IMR-90 (cell line): ENCODE data around the gene IP6K2. TPM values are rescaled to one million over a fixed set of nuclear protein-coding genes. Genes with fewer than 3 reads are reported as not detected.
A peak's percentile ranks its signal among the peaks of the same experiment; 100 is the strongest.

ENCODE experiments used
- ATAC-seq: fragments of 200-7000 bp; cut with Tn5 transposase; 2 replicates; pipeline ENCODE4 v1.9.1; 2020; ENCODE audit warnings: low read depth, mild to moderate bottlenecking, moderate library complexity
- BruUV-seq: library from RNA; stranded (reverse); fragments of 400-500 nt; replicated peaks from 2 replicates; lab custom pipeline; 2021; lab: Mats Ljungman, UMichigan
- CTCF ChIA-PET: fragments of 300-600 bp; formaldehyde crosslinking; extraction: SDS; loops from one replicate; lab custom pipeline; 2021; ENCODE audit warnings: antibody characterized with exemption; lab: Yijun Ruan, JAX
- POLR2A ChIA-PET: fragments of 300-600 bp; sonication (Branson Sonifier 250); formaldehyde crosslinking; loops from one replicate; lab custom pipeline; 2022; ENCODE audit warnings: antibody characterized with exemption; ENCODE audit not compliant: unreplicated experiment; lab: Charles Lee
- DNase-seq: peaks from one replicate; pipeline ENCODE4 v3.0.0; 2013
- H2AFZ ChIP-seq: replicated peaks from 2 replicates; pipeline ENCODE3; 2013; ENCODE audit warnings: low read length, mild to moderate bottlenecking; ENCODE audit not compliant: poor library complexity
- H2AK5ac ChIP-seq: 2 replicates; pipeline ENCODE4 v1.6.1; 2013; ENCODE audit warnings: low read depth, low read length, inconsistent platforms
- H2AK9ac ChIP-seq: replicated peaks from 2 replicates; pipeline ENCODE3; 2013; ENCODE audit warnings: mild to moderate bottlenecking, low read depth, low read length, moderate library complexity; ENCODE audit not compliant: poor library complexity
- H2BK120ac ChIP-seq: 2 replicates; pipeline ENCODE4 v1.6.1; 2013; ENCODE audit warnings: low read depth, low read length, inconsistent platforms
- H2BK15ac ChIP-seq: 3 replicates; pipeline ENCODE4 v1.6.1; 2013; ENCODE audit warnings: low read depth, low read length, inconsistent platforms
- H2BK20ac ChIP-seq: 2 replicates; pipeline ENCODE4 v1.6.1; 2013; ENCODE audit warnings: low read depth, mild to moderate bottlenecking, inconsistent platforms, low read length, moderate library complexity
- H2BK5ac ChIP-seq: 2 replicates; pipeline ENCODE4 v1.6.1; 2013; ENCODE audit warnings: mild to moderate bottlenecking, low read depth, low read length, inconsistent platforms; ENCODE audit not compliant: poor library complexity, severe bottlenecking
- H3K14ac ChIP-seq: replicated peaks from 2 replicates; pipeline ENCODE4 v1.6.1; 2013; ENCODE audit warnings: low read depth, low read length, inconsistent platforms
- H3K18ac ChIP-seq: 2 replicates; pipeline ENCODE4 v1.6.1; 2013; ENCODE audit warnings: low read depth, low read length, control low read depth
- H3K23ac ChIP-seq: 2 replicates; pipeline ENCODE4 v1.6.1; 2013; ENCODE audit warnings: low read depth, low read length, inconsistent platforms
- H3K27ac ChIP-seq: 2 replicates; pipeline ENCODE4 v1.5.1; 2013; ENCODE audit warnings: mild to moderate bottlenecking, control low read depth, low read length; ENCODE audit not compliant: insufficient read depth
- H3K27me3 ChIP-seq: 2 replicates; pipeline ENCODE4 v1.6.1; 2013; ENCODE audit warnings: low read length; ENCODE audit not compliant: control insufficient read depth, insufficient read depth
- H3K36me3 ChIP-seq: 2 replicates; pipeline ENCODE4 v1.6.1; 2013; ENCODE audit warnings: low read length, mixed read lengths; ENCODE audit not compliant: control insufficient read depth, insufficient read depth
- H3K4ac ChIP-seq: 2 replicates; pipeline ENCODE4 v1.6.1; 2013; ENCODE audit warnings: low read depth, low read length, inconsistent platforms
- H3K4me1 ChIP-seq: 2 replicates; pipeline ENCODE4 v1.6.1; 2013; ENCODE audit warnings: low read length, mixed read lengths; ENCODE audit not compliant: control insufficient read depth, insufficient read depth
- H3K4me2 ChIP-seq: 2 replicates; pipeline ENCODE4 v1.6.1; 2013; ENCODE audit warnings: low read depth, mild to moderate bottlenecking, control low read depth, low read length, moderate library complexity
- H3K4me3 ChIP-seq: 2 replicates; pipeline ENCODE4 v1.5.1; 2013; ENCODE audit warnings: low read depth, mild to moderate bottlenecking, control low read depth, low read length, moderate library complexity; ENCODE audit not compliant: insufficient read depth
- H3K56ac ChIP-seq: 2 replicates; pipeline ENCODE4 v1.6.1; 2013; ENCODE audit warnings: low read length, inconsistent platforms; ENCODE audit not compliant: insufficient read depth; ENCODE audit errors: extremely low read depth
- H3K79me1 ChIP-seq, 2 experiments: 2 replicates each; pipeline ENCODE4 v1.6.1; 2013; ENCODE audit warnings: low read length in 2 of 2, inconsistent platforms in 1 of 2, low read depth in 1 of 2
- H3K9ac ChIP-seq: 2 replicates; pipeline ENCODE4 v1.6.1; 2013; ENCODE audit warnings: low read depth, low read length, control low read depth
- H3K9me1 ChIP-seq: 2 replicates; pipeline ENCODE4 v1.6.1; 2013; ENCODE audit warnings: low read length, inconsistent platforms; ENCODE audit not compliant: insufficient read depth
- H3K9me3 ChIP-seq: 2 replicates; pipeline ENCODE4 v1.6.1; 2013; ENCODE audit warnings: low read length; ENCODE audit not compliant: control insufficient read depth, insufficient read depth
- H4K20me1 ChIP-seq: 2 replicates; pipeline ENCODE4 v1.6.1; 2013; ENCODE audit warnings: low read length, inconsistent platforms; ENCODE audit not compliant: insufficient read depth
- H4K5ac ChIP-seq: 2 replicates; pipeline ENCODE4 v1.6.1; 2013; ENCODE audit warnings: mild to moderate bottlenecking, low read depth, low read length, control low read depth
- H4K8ac ChIP-seq, 2 experiments: 2 replicates each; pipeline ENCODE4 v1.6.1; 2013; ENCODE audit warnings: low read depth in 2 of 2, low read length in 2 of 2, control low read depth in 1 of 2, inconsistent platforms in 1 of 2
- H4K91ac ChIP-seq: 2 replicates; pipeline ENCODE4 v1.6.1; 2013; ENCODE audit warnings: low read depth, low read length, inconsistent platforms; ENCODE audit not compliant: insufficient read depth
- BHLHE40 ChIP-seq: fragments of 150-350 bp; IDR thresholded peaks from 2 replicates; pipeline ENCODE4 v1.6.1; 2016; ENCODE audit warnings: mild to moderate bottlenecking, low read depth, low read length
- CEBPB ChIP-seq: IDR thresholded peaks from 2 replicates; pipeline ENCODE4 v1.6.1; 2012; ENCODE audit warnings: low read depth, low read length, improper control_type of control experiment
- CHD1 ChIP-seq: IDR thresholded peaks from 2 replicates; pipeline ENCODE4 v1.6.1; 2012; ENCODE audit warnings: low read depth, low read length, improper control_type of control experiment
- ELK1 ChIP-seq: fragments of 150-350 bp; IDR thresholded peaks from 2 replicates; pipeline ENCODE4 v1.6.1; 2016; ENCODE audit warnings: low read depth, mild to moderate bottlenecking, low read length, moderate library complexity, borderline replicate concordance
- FOS ChIP-seq: fragments of 150-350 bp; IDR thresholded peaks from 2 replicates; pipeline ENCODE4 v1.6.1; 2016; ENCODE audit warnings: low read depth, low read length
- MAFK ChIP-seq: IDR thresholded peaks from 2 replicates; pipeline ENCODE4 v1.6.1; 2012; ENCODE audit warnings: low read depth, low read length, improper control_type of control experiment
- MAZ ChIP-seq: IDR thresholded peaks from 2 replicates; pipeline ENCODE4 v1.6.1; 2012; ENCODE audit warnings: low read depth, mild to moderate bottlenecking, low read length, improper control_type of control experiment, moderate library complexity, borderline replicate concordance
- MXI1 ChIP-seq: IDR thresholded peaks from 2 replicates; pipeline ENCODE4 v1.6.1; 2012; ENCODE audit warnings: low read depth, mild to moderate bottlenecking, low read length, moderate library complexity, borderline replicate concordance
- NFE2L2 ChIP-seq: fragments of 150-350 bp; IDR thresholded peaks from 2 replicates; pipeline ENCODE4 v1.6.1; 2016; ENCODE audit warnings: low read depth, mild to moderate bottlenecking, low read length
- POLR2A ChIP-seq: IDR thresholded peaks from 2 replicates; pipeline ENCODE4 v1.6.1; 2012; ENCODE audit warnings: mild to moderate bottlenecking, low read depth, low read length
- RAD21 ChIP-seq: IDR thresholded peaks from 2 replicates; pipeline ENCODE4 v1.6.1; 2012; ENCODE audit warnings: low read length, improper control_type of control experiment
- RCOR1 ChIP-seq: IDR thresholded peaks from 2 replicates; pipeline ENCODE4 v1.6.1; 2012; ENCODE audit warnings: mild to moderate bottlenecking, low read length, improper control_type of control experiment; ENCODE audit not compliant: insufficient replicate concordance
- RFX5 ChIP-seq: IDR thresholded peaks from 2 replicates; pipeline ENCODE4 v1.8.0; 2012; ENCODE audit warnings: low read depth, mild to moderate bottlenecking, low read length, moderate library complexity
- SMC3 ChIP-seq: fragments of 150-350 bp; IDR thresholded peaks from 2 replicates; pipeline ENCODE4 v1.6.1; 2016; ENCODE audit warnings: low read depth, mild to moderate bottlenecking, antibody characterized with exemption, low read length, moderate library complexity
- WGBS, 2 experiments: methylation state at CpG; one replicate each; pipeline versions ENCODE4 v1.1.5 to v1.1.7; 2013; ENCODE audit warnings: missing lambda C conversion rate in 2 of 2; ENCODE audit not compliant: insufficient read length in 1 of 2; ENCODE audit errors: extremely low coverage in 2 of 2; 5-methylcytosine and 5-hydroxymethylcytosine counted together
- dilution Hi-C: fragments of 300-500 bp; cut with HindIII; formaldehyde crosslinking; loops from one replicate; pipeline ENCODE4 v1.14.3; 2018; ENCODE audit warnings: low sequenced_read_pairs; ENCODE audit not compliant: unreplicated experiment
- in situ Hi-C: fragments of 300-500 bp; cut with MboI; formaldehyde crosslinking; loops from 3 replicates; pipeline ENCODE4 v1.14.3; 2019; ENCODE audit warnings: low sequenced_read_pairs, inconsistent platforms, mixed read lengths
- intact Hi-C: fragments of 100-400 bp; cut with micrococcal nuclease; formaldehyde crosslinking; loops from 2 replicates; pipeline ENCODE4 v1.10.0; 2022
- polyA plus RNA-seq, 3 experiments: library from polyadenylated mRNA; depleted of rRNA; stranded (reverse); fragments of >200 nt; gene quantifications; 2 replicates each; pipeline ENCODE4 v1.2.3, GENCODE V29; 2012; ENCODE audit warnings: low replicate concordance in 1 of 3
- total RNA-seq: library from RNA; depleted of rRNA; stranded (reverse); fragments of >200 nt; gene quantifications from 2 replicates; pipeline ENCODE4 v1.2.3, GENCODE V29; 2012
- TF ChIP-seq, protein P1 (sequence below): fragments of 150-350 bp; IDR thresholded peaks from 2 replicates; pipeline ENCODE4 v1.6.1; 2017; ENCODE audit warnings: mild to moderate bottlenecking, antibody characterized with exemption, low read length, low read depth
- TF ChIP-seq, protein P2 (sequence below): conservative IDR thresholded peaks from 2 replicates; pipeline ENCODE4 v1.5.1; 2012; ENCODE audit warnings: mild to moderate bottlenecking, low read depth, low read length, improper control_type of control experiment

Gene IP6K2
- total and polyA plus RNA-seq, 2 of the 4 experiments (the other 2 are of a cell fraction) = 73.7 to 169 TPM

GRCh38 chr3:48664313-48664644 lies 52.7 kb downstream of the IP6K2 start:
- Histone ChIP-seq H4K8ac (peak overlapping the region in 1 of 2 experiments; percentile 45; a peak in 3 of 4 replicates), H3K36me3 (no peaks in the 10 kb centered on the region), H4K20me1 (no peaks in the 10 kb centered on the region), H3K9me3 (no peaks in the 10 kb centered on the region), H3K4me3 (no peak overlapping the region), H3K18ac (no peak overlapping the region), H4K91ac (no peak overlapping the region), H3K9me1 (peaks cover 5% of the 10 kb centered on the region), H3K4me2 (peak overlapping the region; percentile 20; the same call in 1 of the 2 replicates), H2BK5ac (no peak overlapping the region), H3K14ac (no peak overlapping the region), H3K4me1 (no peaks in the 10 kb centered on the region; the same call in 1 of the 2 replicates), H2AK9ac (peak overlapping the region; percentile 99), H3K27me3 (no peaks in the 10 kb centered on the region), H3K23ac (no peak overlapping the region), H2BK120ac (0 out of 2 replicates have a peak overlapping the region, but pooled peaks have one; percentile 30), H3K79me1 (peaks cover 0 to 5% of the 10 kb centered on the region in 2 experiments; a peak in 1 of 4 replicates), H4K5ac (no peak overlapping the region), H3K27ac (no peak overlapping the region), H2BK20ac (no peak overlapping the region), H2AK5ac (peak overlapping the region; percentile 67; the same call in 1 of the 2 replicates), H3K56ac (no peak overlapping the region), H3K9ac (no peak overlapping the region), H3K4ac (no peak overlapping the region), H2BK15ac (no peak overlapping the region), H2AFZ (peak overlapping the region; percentile 91)
- WGBS, 2 experiments = no CpG with 5 or more reads among the region's 11 CpGs
- ATAC-seq = no peak
- no peak for DNase-seq
- POLR2A ChIA-PET = interaction anchor here (0.5 to 0.6 kb wide), 2 partner anchors 22 to 272 kb away, joined by 5 read pairs; no protein-coding TSS in a partner anchor
- no TSS peak for BruUV-seq
- no peak for TF ChIP-seq RCOR1
- TF ChIP-seq MAZ = no peak
- no peak for TF ChIP-seq MAFK
- TF ChIP-seq CEBPB = no peak
- TF ChIP-seq POLR2A = no peak
- no peak for TF ChIP-seq MXI1
- TF ChIP-seq BHLHE40 = no peak
- TF ChIP-seq, protein P1, sequence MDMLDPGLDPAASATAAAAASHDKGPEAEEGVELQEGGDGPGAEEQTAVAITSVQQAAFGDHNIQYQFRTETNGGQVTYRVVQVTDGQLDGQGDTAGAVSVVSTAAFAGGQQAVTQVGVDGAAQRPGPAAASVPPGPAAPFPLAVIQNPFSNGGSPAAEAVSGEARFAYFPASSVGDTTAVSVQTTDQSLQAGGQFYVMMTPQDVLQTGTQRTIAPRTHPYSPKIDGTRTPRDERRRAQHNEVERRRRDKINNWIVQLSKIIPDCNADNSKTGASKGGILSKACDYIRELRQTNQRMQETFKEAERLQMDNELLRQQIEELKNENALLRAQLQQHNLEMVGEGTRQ = no peak
- TF ChIP-seq, protein P2, sequence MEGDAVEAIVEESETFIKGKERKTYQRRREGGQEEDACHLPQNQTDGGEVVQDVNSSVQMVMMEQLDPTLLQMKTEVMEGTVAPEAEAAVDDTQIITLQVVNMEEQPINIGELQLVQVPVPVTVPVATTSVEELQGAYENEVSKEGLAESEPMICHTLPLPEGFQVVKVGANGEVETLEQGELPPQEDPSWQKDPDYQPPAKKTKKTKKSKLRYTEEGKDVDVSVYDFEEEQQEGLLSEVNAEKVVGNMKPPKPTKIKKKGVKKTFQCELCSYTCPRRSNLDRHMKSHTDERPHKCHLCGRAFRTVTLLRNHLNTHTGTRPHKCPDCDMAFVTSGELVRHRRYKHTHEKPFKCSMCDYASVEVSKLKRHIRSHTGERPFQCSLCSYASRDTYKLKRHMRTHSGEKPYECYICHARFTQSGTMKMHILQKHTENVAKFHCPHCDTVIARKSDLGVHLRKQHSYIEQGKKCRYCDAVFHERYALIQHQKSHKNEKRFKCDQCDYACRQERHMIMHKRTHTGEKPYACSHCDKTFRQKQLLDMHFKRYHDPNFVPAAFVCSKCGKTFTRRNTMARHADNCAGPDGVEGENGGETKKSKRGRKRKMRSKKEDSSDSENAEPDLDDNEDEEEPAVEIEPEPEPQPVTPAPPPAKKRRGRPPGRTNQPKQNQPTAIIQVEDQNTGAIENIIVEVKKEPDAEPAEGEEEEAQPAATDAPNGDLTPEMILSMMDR = no peak
- no peak for TF ChIP-seq CHD1
- no peak for TF ChIP-seq RAD21
- no peak for TF ChIP-seq ELK1
- TF ChIP-seq NFE2L2 = no peak
- no peak for TF ChIP-seq RFX5
- TF ChIP-seq SMC3 = no peak
- TF ChIP-seq FOS = no peak
- in situ Hi-C loops = loop anchor here (10.0 kb wide), 1 partner anchor 199 kb away; a partner anchor contains a TSS
- dilution Hi-C loops = no loop called here
- intact Hi-C loops = loop anchor here (2.0 kb wide), 1 partner anchor 15 kb away; no protein-coding TSS in a partner anchor
- CTCF ChIA-PET = interaction anchor here (1.0 to 1.3 kb wide), 3 partner anchors 22 to 102 kb away, joined by 3 to 4 read pairs (median 3); partner anchors contain the start of gene NCKIPSD
